HepG2 (cell line): ENCODE results near the gene CDC6. TPM values are rescaled to one million over a fixed set of nuclear protein-coding genes. Genes with fewer than 3 reads are reported as not detected.

Experiments
- AKAP8 ChIP-seq: sonication (generic); formaldehyde crosslinking; IDR thresholded peaks from 2 replicates; pipeline ENCODE4 v1.5.1; 2020; ENCODE audit warnings: mild to moderate bottlenecking, missing genetic modification reagents
- ARNT ChIP-seq: fragments of 450-650 bp; IDR thresholded peaks from 2 replicates; pipeline ENCODE4 v1.6.1; 2017
- ARNT2 ChIP-seq: sonication (generic); formaldehyde crosslinking; IDR thresholded peaks from 2 replicates; pipeline ENCODE4 v1.8.0; 2022; ENCODE audit warnings: mild to moderate bottlenecking, low read depth, missing genetic modification reagents, moderate library complexity
- CHCHD3 ChIP-seq: sonication (generic); formaldehyde crosslinking; IDR thresholded peaks from 2 replicates; pipeline ENCODE4 v1.8.0; 2022; ENCODE audit warnings: mild to moderate bottlenecking, missing genetic modification reagents, moderate library complexity
- CREB3 ChIP-seq: sonication (generic); formaldehyde crosslinking; IDR thresholded peaks from 2 replicates; pipeline ENCODE4 v1.5.0; 2020; ENCODE audit warnings: missing genetic modification reagents
- FOXM1 ChIP-seq: sonication (generic); formaldehyde crosslinking; IDR thresholded peaks from 2 replicates; pipeline ENCODE4 v1.5.0; 2020; ENCODE audit warnings: missing genetic modification reagents
- KLF13 ChIP-seq: sonication (generic); formaldehyde crosslinking; IDR thresholded peaks from 2 replicates; pipeline ENCODE4 v1.4.0; 2020; ENCODE audit warnings: mild to moderate bottlenecking, missing genetic modification reagents
- NFAT5 ChIP-seq: sonication (generic); formaldehyde crosslinking; IDR thresholded peaks from 2 replicates; pipeline ENCODE4 v1.4.0; 2020; ENCODE audit warnings: missing genetic modification reagents
- NFIC ChIP-seq: IDR thresholded peaks from 2 replicates; pipeline ENCODE4 v1.6.1; 2012; ENCODE audit warnings: mild to moderate bottlenecking, low read length, inconsistent platforms
- NPAS2 ChIP-seq: sonication (generic); formaldehyde crosslinking; IDR thresholded peaks from 2 replicates; pipeline ENCODE4 v1.8.0; 2022; ENCODE audit warnings: mild to moderate bottlenecking, missing genetic modification reagents, borderline replicate concordance
- SIX4 ChIP-seq: sonication (generic); formaldehyde crosslinking; IDR thresholded peaks from 2 replicates; pipeline ENCODE4 v1.4.0; 2020; ENCODE audit warnings: missing genetic modification reagents
- ZMAT3 ChIP-seq: sonication (generic); formaldehyde crosslinking; conservative IDR thresholded peaks from 2 replicates; pipeline ENCODE4 v1.7.0; 2021; ENCODE audit warnings: missing genetic modification reagents
- ZNF335 ChIP-seq: sonication (generic); formaldehyde crosslinking; IDR thresholded peaks from 2 replicates; pipeline ENCODE4 v1.4.0; 2020; ENCODE audit warnings: missing genetic modification reagents
- ZNF609 ChIP-seq: sonication (generic); formaldehyde crosslinking; IDR thresholded peaks from 2 replicates; pipeline ENCODE4 v1.4.0; 2020; ENCODE audit warnings: mild to moderate bottlenecking, missing genetic modification reagents, borderline replicate concordance
- ZNF782 ChIP-seq: sonication (generic); formaldehyde crosslinking; IDR thresholded peaks from 2 replicates; pipeline ENCODE4 v1.4.0; 2020; ENCODE audit warnings: missing genetic modification reagents, mild to moderate bottlenecking, borderline replicate concordance
- polyA plus RNA-seq, 8 experiments: library from polyadenylated mRNA; depleted of rRNA in 3 of 8; stranded (reverse) in 7 of 8; unstranded in 1 of 8; fragments of >200 nt; fragmentation: Illumina TruSeq in 4 of 8; extraction: Trizol in 4 of 8; gene quantifications; 2 replicates each; pipeline versions ENCODE4 v1.2.1 to v1.2.3, GENCODE V29; 2011 to 2016; ENCODE audit warnings: low read depth in 4 of 8, missing spikeins in 1 of 8, mixed read lengths in 1 of 8; ENCODE audit not compliant: insufficient read depth in 1 of 8
- total RNA-seq, 5 experiments: library from RNA; depleted of rRNA; stranded (reverse); fragments of >200 nt; fragmentation: Illumina TruSeq; extraction: Trizol; gene quantifications; 2 replicates each; pipeline ENCODE4 v1.2.3, GENCODE V29; 2016; ENCODE audit warnings: low read depth in 1 of 5

The CDC6 gene
- total and polyA plus RNA-seq, 2 of the 13 experiments (the other 11 are each of a cell fraction or from before 2014, with no cell fraction given): 17.4 to 114 TPM

- TF ChIP-seq NFAT5 (no peak), FOXM1 (CRISPR knock-in tag) (no peak), SIX4 (CRISPR knock-in tag) (0 out of 2 replicates have a peak, but pooled peaks have one; percentile 46), NPAS2 (CRISPR knock-in tag) (no peak), ZNF609 (peak; percentile 69; the same call in 1 of the 2 replicates), ARNT2 (CRISPR knock-in tag) (peak; percentile 52; the same call in 1 of the 2 replicates), ZNF782 (CRISPR knock-in tag) (no peak), AKAP8 (CRISPR knock-in tag) (peak; percentile 78), ZNF335 (CRISPR knock-in tag) (no peak), NFIC (no peak), ARNT (no peak), ZMAT3 (no peak), CREB3 (no peak), CHCHD3 (CRISPR knock-in tag) (no peak; the same call in 1 of the 2 replicates), KLF13 (CRISPR knock-in tag) (0 out of 2 replicates have a peak, but pooled peaks have one; percentile 52)
These were observed 53.5 kb downstream of the CDC6 start (continued) for GRCh38 chr17:40340880-40341807.
